Kidney capillary endothelial cell (primary cell): ENCODE results near the gene CNOT11.
"Not testable (repeated sequence)": the region's sequence is repeated elsewhere in the genome, so short reads cannot be mapped to it uniquely, and the experiment has no call there.

Source experiments
- DNase-seq: peaks from one replicate; pipeline ENCODE4 v3.0.0-alpha.2; 2018; ENCODE audit warnings: low spot score

The CNOT11 gene

DNA sequence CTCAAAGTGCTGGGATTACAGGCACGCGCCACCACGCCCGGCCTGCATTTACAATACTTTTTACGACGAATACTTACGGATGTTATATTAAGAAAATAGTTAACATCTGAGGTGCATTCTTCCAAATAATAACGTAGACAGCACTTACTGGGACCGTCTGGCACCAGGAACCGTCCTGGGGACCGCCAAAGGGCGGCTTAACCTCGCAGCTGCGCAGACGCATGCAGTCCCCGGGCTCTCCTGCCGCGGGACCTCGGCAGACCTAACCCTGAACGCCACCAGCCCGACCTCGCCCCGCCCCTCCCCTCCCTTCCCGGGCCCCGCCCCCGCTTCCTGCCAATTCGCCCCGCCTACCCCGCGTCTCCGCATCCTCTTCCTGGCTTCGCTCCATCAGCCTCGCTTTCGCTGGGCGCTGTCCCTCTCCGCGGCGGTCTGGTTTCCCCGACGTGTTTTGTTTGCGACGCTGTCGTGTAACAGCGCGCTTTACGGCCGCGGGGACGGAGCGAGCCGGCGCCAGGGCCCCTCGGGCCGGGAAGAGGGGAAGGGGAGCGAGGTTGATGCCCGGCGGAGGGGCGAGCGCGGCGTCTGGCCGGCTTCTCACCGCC, at the start of gene CNOT11:
TSS of gene CNOT11 (plus strand) at position 479 of the 605 bp plus-strand sequence. CDS start at position 558, 79 bp downstream.
- DNase-seq: peak; percentile 96

DNA sequence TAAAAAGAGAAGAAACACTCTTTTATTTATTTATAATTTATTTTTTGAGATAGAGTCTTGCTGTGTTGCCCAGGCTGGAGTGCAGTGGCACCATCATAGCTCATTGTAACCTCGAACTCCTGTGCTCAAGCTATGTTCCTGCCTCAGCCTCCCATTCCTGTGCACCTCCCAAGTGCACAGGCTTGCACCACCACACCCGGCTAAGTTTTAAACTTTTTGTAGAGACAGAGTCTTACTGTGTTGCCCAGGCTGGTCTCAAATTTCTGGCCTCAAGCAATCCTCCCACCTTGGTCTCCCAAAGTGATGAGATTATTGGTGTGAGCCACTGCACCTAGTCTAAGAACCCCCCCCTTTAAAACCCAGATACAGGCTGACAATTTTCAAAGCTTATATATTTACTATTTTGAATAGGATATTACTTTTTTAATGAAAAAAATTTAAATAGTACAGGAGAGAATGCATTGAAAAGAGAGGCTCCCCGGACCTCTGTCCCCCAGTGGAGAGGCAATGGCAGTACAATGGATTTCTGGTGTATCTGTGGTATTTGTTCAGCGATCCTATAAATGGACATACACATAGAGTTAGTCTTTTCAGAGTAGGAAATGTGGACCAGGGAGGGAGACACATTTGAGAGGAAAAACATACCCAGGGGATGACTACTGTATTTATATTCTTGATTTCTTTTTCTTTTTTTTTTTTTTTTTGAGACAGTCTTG, 48.1 kb upstream of the CNOT11 start:
- no peak for DNase-seq

DNA sequence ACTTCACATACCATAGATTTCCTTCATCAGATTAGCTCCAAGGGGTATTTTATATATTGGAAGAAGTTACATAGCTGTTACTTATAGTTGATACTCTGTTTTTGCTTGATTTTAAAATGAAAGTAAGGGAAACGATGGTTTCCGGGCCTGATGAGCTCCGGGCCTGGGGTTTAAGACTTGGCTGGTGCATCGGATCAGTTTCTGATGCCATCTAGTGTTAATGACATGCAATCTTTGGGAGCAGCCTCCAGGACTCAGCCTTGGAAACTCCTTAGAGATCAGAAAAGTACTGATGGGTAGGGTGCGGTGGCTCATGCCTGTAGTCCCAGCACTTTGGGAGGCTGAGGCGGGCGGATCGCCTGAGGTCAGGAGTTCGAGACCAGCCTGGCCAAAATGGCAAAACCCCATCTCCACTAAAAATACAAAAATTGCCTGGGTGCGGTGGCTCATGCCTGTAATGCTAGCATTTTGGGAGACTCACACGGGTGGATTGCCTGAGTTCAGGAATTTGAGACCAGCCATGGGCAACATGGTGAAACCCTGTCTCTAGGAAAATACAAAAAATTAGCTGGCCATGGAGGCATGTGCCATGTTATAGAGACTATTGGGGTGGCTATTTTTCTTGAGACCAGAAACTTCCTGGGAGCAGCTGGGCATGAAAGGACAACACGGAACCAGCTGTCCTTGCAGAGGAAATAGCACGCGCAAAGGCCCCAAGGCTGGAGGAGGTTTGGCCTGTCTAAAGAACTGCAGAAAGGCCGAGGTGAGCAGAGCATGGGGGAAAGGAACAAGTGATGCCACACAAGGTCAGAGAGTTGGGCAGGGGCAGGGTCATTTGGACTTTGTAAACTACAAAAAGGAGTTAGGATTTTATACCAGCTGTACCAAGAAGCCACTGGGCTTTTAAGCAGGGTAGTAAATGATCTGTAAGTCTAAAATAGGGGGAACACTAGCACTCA, 46.9 kb upstream of the CNOT11 start:
- DNase-seq: peak; percentile 79

DNA sequence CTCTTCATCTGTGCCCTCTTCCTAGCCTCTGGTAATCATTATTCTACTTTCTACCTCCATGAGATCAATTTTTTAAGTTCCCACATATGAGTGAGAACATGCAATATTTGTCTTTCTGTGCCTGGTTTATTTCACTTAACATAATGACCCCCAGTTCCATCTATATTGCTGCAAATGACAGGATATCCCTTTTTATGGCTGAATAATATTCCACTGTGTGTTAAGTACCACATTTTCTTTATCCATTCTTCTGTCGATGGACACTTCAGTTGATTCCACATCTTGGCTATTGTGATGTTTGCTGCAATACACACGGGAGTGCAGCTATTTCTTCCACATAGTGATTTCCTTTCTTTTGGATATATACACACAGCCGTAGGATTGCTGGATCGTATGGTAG, 43.9 kb upstream of the CNOT11 start:
- no peak for DNase-seq

DNA sequence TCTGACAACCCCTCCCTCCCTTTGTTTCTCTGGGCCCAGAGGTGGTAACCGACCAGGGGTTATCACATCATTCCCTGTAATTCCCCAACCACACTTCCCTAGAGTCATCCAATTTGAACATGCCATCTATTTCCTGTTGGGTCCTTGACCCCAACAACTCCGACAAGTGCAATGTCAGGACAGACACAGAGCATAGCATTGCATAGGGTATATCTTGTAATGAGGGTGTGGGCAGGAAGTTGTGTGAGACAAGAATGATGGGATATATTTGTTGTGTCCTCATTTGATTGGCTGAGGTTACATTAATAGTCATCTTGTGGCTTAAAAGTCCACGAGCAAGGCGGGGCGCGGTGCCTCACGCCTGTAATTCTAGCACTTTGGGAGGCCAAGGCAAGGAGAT, 33.4 kb upstream of the CNOT11 start:
- DNase-seq: no peak

DNA sequence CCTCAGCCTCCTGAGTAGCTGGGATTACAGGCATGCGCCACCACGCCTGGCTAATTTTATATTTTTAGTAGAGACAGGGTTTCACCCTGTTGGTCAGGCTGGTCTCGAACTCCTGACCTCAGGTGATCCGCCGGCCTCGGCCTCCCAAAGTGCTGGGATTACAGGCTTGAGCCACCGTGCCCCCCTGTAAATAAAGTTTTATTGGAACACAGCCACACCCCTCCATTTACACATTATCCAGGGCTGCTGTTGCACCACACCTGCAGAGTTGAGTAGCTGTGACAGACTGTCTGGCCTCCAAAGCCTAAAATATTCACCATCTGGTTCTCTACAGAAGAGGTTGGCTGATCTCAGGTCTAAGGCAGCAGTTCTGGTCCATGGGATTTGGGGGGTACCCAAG, 32.6 kb upstream of the CNOT11 start:
- DNase-seq: not testable (repeated sequence)

DNA sequence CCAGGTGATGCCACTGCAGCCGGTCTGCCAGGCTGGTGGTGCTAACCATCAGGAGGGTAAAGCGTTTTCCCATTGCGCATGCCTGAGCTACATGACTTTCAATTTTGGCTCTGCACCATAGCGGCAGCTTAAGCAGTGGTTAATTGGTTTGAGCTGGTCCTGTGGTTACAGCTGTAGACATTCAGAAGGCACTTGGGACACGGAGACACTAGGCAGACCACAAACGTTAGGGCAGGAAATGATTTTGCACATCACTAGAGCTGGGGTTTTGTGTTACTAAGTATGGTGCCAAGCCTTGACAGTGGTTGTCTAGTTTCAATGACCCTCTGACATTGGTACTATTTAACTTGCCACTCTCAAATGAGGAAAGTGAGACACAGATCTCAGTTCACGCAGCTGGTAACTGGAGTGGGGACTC, 28.9 kb upstream of the CNOT11 start:
- DNase-seq: no peak

DNA sequence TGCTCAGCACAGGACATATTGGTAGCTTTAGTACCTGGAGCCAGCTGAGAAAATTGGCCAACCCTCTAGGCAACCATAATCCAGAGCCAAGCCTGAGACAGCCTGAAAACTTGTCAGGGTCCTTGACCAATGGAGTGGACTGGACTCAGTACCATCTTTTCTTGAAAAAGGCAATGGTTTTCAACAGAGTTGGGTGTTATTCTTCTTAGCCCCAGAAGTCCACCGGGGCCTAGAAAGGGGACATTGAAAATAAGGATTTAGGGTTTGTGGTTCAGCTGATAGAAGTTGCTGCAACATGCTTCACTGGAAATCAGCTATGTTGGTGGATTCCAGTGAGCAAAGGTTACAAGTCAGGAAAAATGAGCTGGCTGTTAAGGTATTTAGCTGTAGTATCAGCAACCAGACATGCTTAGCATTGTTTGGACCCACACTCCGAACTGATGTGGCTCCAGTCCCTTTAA, 22.1 kb upstream of the CNOT11 start:
- DNase-seq: no peak

DNA sequence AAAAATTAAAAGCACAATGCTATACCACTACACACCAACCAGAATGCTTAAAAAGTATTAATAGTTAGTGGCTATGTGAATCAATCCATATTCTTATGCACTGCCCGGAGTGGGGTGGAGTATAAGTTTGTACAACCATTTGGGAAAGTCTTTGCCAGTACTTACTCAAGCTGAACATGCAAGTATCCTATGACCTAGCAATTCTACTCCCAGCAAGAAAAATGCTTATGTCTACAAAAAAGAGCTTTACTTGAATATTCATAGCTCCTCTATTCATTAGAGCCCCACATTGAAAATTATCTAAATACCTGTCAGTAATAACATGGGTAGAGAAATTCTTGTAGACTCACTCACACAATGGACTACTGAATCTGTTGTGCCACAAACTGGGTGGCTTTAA, 21.4 kb upstream of the CNOT11 start:
- DNase-seq: no peak

DNA sequence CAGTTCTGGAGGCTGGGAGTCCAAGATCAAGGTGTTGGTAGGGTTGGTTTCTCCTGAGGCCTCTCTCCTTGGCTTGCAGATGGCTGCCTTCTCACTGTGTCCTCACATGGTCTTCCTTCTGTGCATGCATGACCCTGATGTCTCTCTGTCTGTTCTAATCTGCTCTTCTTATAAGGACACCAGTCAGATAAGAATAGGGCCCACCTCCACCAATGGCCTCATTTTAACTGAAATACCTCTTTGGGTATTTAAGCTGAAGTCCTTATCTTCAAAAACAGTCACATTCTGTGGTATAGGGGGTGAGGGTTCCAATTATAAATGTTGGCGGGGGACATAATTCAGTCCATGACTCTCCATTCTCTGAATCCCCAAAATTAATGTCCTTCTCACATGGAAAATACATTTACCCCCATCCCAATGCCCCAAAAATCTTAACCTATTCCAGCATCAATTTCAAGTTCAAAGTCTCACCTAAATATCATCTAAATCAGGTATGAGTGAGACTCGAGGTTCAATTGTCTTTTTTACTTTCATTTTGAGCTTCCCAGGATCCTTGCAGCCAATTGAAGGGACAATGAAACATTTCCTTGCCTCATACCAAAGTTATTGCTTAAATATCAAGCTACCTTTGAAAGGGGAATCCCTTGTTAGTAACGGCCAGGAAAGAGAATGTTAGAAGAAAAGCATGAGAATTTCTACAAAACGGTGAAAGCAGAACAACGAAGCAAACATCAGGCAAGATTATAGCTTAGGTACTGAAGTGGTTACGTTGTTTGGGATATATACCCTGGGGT, 20.6 kb upstream of the CNOT11 start:
- DNase-seq: no peak

DNA sequence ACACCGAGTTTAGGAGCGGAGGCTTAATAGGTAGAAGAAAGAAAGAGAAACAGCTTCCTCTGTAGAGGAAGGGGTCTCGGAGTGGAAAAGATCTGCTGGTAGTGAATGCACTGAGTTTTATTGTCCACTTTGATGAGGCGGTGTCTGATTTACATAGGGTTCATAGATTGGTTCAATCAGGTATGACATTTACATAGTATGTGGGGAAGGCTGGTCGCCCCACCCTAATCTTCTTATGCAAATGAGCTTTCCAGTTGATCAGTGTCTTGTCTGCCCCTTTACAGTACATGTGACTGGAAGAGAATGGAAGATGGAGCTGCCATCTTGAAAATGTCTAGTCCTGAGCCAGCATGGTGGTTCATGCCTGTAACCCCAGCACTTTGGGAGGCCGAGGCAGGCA, 19.9 kb upstream of the CNOT11 start:
- DNase-seq: no peak

DNA sequence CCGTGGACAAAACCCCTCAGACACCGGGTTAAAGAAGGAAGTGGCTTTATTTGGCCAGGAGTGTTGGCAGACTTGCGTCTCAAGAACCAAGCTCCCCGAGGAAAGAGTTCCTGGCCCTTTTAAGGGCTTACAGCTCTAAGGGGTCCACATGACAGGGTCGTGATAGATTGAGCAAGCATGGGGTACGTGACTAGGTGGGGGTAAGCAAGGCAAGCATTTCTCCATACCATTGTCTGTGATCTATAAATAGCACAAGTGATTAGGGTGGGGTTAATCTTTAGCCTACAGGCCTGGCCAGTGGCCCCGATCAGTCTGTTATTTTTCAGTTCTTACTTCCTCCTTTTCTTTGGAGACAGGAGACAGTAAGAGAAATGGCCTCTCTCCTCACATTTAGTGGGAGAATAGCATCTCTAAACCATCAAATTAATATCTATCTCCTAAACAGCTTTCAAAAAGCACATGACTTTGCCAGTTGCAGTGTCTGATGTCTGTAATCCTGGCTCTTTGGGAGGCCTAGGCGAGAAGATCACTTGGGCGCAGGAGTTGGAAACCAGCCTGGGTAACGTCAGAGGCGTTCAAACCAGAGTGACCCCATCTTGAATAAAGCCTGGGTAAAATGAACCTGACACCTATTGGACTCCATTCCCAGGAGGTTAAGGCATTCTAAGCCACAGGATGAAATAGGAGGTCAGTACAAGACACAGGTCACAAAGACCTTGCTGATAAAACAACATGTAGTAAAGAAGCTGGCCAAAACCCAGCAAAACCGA, 18.3 kb upstream of the CNOT11 start:
- no peak for DNase-seq

DNA sequence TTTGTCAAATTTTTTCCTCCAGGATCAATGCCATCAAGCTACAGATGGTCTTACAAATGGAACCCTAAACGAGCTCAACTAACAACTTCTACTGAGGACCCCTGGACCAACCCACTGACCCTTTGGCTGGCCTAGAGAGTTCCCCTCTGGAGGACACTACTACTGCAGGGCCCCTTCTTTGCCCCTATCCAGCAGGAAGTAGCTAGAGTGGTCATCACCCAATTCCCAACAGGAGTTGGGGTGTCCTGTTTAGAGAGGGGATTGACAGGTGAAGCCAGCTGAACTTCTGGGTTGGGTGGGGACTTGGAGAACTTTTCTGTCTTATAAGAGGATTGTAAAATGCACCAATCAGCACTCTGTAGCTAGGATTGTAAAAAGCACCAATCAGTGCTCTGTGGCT, 16.7 kb upstream of the CNOT11 start:
- DNase-seq: not testable (repeated sequence)

DNA sequence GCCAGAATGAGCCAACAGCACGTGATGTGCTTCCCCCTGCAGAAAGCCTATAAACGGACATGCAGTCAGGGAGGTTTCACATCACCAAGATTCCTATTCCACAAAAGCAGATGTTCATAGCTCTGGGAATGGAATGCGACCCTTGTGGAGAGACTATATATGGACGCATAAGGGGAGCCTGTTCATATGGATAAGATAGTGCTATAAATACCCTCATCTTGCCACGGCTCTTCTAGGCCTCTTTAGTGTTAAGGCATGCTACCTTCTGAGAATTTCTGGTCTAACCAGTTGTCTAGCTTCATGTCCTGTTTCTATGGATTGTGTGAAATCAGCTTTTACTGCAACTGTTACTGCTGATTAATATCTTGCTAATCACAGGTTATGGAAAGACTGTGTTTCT, 14.7 kb upstream of the CNOT11 start:
- not testable (repeated sequence) for DNase-seq

DNA sequence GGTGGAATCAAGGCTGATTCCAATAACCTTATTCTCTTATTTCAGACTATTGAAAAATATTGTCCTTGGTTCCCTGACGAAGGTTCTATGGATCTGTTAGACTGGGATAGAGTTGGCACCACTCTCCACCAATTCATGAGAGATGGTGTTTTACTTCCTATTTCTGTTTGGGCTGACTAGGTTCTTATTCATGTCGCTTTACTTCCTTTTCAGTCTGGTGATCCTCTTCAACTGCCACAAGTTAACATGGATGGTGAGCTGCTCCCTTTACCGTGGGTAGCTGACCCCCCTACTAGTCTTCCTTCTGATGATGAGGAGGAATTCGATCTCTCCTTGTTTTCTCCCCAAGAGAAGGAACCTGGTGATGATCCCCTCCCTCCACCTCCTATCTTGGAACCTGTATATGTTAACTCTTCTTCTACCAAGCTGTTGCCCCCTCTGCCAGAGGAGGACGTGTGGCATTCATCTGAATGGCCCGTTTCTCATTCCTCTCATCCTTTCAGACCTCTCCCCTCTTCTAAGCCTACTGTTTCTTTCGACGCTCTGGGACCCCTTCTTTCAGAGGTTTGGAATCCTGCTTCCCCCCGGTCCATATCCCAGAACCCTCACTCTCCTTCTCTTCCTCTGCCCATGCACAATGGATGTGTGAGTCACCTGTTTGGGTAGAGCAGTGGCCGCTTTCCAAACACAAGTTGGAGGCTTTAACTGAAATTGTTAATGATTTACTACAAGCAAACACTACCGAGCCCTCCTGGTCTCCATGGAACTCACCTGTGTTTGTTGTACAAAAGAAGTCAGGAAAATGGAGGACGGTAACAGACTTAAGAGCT, 13.5 kb upstream of the CNOT11 start:
- DNase-seq: no peak

DNA sequence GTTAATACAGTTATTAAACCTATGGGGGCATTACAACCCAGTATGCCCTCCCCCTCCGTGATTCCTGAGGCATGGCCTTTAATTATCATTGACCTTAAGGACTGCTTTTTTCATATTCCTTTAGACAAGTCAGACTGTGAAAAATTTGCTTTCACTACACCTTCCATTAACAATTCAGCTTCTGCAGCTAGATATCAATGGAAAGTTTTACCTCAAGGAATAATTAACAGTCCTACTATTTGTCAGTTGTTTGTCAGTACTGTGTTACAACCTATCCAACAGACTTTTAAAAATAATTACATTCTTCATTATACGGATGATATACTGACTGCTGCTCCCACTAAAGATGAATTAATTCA, 12.9 kb upstream of the CNOT11 start:
- DNase-seq: not testable (repeated sequence)

DNA sequence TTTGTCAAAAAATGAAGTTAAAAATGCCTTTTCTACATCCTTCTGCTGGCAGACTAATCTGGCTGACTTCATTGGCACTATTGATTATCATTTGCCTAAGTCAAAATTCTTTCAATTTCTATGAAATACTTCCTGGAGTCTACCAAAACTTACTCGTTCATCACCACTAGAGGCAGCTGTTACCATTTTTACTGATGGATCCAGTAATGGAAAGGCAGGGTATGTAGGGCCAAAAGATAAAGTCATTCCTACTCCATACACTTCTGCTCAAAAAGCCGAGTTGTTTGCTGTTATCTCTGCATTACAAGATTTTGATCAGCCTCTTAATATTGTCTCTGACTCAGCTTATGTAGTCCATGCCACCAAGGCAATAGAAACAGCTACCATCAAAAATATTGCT, 12.0 kb upstream of the CNOT11 start:
- not testable (repeated sequence) for DNase-seq

DNA sequence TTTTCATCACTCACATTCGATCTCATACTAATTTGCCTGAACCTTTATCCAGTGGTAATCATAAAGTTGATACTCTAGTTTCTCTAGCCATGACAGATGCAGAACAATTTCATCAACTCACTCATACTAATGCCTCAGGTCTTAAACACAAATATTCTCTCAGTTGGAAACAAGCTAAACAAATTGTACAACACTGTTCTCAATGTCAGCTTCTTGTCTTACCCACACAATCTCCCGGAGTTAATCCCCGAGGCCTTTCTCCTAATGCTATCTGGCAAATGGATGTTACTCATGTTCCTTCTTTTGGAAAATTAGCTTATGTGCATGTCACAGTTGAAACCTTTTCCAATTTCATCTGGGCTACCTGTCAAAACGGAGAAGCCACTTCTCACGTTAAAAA, 11.5 kb upstream of the CNOT11 start:
- no peak for DNase-seq

DNA sequence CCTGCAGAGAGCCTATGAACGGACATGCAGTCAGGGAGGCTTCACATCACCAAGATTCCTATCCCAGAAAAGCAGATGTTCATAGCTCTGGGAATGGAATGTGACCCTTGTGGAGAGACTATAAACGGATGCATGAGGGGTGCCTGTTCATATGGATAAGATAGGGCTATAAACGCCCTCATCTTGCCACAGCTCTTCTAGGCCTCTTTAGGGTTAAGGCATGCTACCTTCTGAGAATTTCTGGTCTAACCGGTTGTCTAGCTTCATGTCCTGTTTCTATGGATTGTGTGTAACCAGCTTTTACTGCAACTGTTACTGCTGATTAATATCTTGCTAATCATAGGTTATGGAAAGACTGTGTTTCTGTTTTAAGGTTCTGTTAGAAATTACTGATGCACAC, 8.3 kb upstream of the CNOT11 start:
- DNase-seq: not testable (repeated sequence)

DNA sequence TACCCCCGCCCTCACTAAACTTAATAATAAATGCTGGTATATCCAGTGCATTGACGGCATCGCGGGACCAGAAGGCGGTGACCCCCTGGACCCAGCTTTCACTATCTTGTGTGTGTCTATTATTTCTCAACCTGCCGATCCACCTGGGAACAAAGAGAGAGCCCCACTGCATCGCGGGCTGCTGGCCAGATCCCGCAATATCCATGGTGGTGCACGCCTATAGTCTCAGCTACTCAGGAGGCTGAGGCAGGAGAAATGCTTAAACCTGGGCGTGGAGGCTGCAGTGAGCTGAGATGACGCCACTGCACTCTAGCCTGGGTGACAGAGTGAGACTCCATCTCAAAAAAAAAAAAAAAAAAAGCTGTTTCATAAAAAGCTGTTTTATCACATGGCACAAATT, 7.8 kb upstream of the CNOT11 start:
- DNase-seq: not testable (repeated sequence)
